ENCODE data around the gene PRPF8. TPM values are rescaled to one million over a fixed set of nuclear protein-coding genes. Genes with fewer than 3 reads are reported as not detected.

Gene PRPF8
- total RNA-seq, 1 donor from 2014 or later: 263 TPM

- ATAC-seq: no peak
- H3K4me1 ChIP-seq: peaks cover 22% of the 10 kb centered on the region
- peaks cover 21% of the 10 kb centered on the region for H3K36me3 ChIP-seq
- TF ChIP-seq, protein P1, sequence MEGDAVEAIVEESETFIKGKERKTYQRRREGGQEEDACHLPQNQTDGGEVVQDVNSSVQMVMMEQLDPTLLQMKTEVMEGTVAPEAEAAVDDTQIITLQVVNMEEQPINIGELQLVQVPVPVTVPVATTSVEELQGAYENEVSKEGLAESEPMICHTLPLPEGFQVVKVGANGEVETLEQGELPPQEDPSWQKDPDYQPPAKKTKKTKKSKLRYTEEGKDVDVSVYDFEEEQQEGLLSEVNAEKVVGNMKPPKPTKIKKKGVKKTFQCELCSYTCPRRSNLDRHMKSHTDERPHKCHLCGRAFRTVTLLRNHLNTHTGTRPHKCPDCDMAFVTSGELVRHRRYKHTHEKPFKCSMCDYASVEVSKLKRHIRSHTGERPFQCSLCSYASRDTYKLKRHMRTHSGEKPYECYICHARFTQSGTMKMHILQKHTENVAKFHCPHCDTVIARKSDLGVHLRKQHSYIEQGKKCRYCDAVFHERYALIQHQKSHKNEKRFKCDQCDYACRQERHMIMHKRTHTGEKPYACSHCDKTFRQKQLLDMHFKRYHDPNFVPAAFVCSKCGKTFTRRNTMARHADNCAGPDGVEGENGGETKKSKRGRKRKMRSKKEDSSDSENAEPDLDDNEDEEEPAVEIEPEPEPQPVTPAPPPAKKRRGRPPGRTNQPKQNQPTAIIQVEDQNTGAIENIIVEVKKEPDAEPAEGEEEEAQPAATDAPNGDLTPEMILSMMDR (IDR thresholded peaks at IDR 0.05): no peak
- no peak overlapping the region for H3K27ac ChIP-seq
- intact Hi-C loops (cut with DNase I): no loop called here
- DNase-seq: no peak
- H3K27me3 ChIP-seq: no peaks in the 10 kb centered on the region
- no peaks in the 10 kb centered on the region for H3K9me3 ChIP-seq
- no peak overlapping the region for H3K4me3 ChIP-seq
These were observed 63.3 kb downstream of the PRPF8 start for GRCh38 chr17:1621273-1621954.

GRCh38 chr17:1620486-1620885 is 64.2 kb downstream of the PRPF8 start:
- Histone ChIP-seq H3K4me3 (no peak overlapping the region), H3K27me3 (no peaks in the 10 kb centered on the region), H3K36me3 (peaks cover 25% of the 10 kb centered on the region), H3K4me1 (peaks cover 13% of the 10 kb centered on the region), H3K27ac (no peak overlapping the region), H3K9me3 (no peaks in the 10 kb centered on the region)
- DNase-seq (no peak), ATAC-seq (no peak)
- intact Hi-C loops (cut with DNase I): no loop called here
- TF ChIP-seq, protein P1 (IDR thresholded peaks at IDR 0.05): no peak

DNA sequence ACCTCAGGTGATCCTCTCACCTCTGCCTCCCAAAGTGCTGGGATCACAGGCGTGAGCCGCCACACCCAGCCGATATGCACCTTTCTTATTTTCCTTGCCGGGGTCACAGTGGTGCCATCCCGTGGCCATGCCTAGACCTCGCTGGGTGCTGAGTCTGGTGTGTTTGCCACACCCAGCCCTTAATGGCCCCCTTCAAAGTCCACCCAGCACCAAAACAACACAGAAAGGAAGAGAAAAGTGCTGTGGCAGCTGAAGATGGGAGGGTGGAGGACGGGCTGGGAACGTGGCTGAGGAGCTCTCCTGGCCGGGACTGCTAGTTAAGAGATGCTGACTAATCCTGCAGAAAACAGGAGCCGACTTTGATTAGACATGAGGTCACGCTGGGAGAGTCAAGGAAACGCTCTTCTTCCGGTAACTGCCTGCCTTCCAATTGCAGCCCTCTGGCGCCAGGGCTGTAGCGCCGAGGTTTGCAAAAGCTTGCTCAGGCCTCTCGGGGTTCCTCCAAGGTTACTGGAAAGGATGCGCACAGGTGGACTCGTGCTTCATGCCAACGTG is 67.0 kb downstream of the PRPF8 start:
- peaks cover 10% of the 10 kb centered on the region for H3K4me1 ChIP-seq
- no peaks in the 10 kb centered on the region for H3K27me3 ChIP-seq
- no peak overlapping the region for H3K4me3 ChIP-seq
- H3K9me3 ChIP-seq: no peaks in the 10 kb centered on the region
- peaks cover 40% of the 10 kb centered on the region for H3K36me3 ChIP-seq
- ATAC-seq (peak; percentile 55), DNase-seq (no peak)
- TF ChIP-seq, protein P1 (IDR thresholded peaks at IDR 0.05): no peak
- intact Hi-C loops (cut with DNase I): no loop called here
- H3K27ac ChIP-seq: peak overlapping the region; percentile 3

- Histone ChIP-seq H3K4me3 (no peak overlapping the region), H3K9me3 (no peaks in the 10 kb centered on the region), H3K36me3 (peaks cover 52% of the 10 kb centered on the region), H3K27ac (no peak overlapping the region), H3K4me1 (peaks cover 17% of the 10 kb centered on the region), H3K27me3 (no peaks in the 10 kb centered on the region)
- TF ChIP-seq, protein P1 (IDR thresholded peaks at IDR 0.05): no peak
- DNase-seq: no peak
- intact Hi-C loops (cut with DNase I): no loop called here
- ATAC-seq: no peak
These were observed 68.6 kb downstream of the PRPF8 start for GRCh38 chr17:1616101-1616500.

GRCh38 chr17:1612400-1612799 is 72.3 kb downstream of the PRPF8 start:
- H3K27ac ChIP-seq: peak overlapping the region; percentile 51
- TF ChIP-seq, protein P1 (IDR thresholded peaks at IDR 0.05): no peak
- H3K4me3 ChIP-seq: no peak overlapping the region
- ATAC-seq (no peak), DNase-seq (no peak)
- H3K9me3 ChIP-seq: no peaks in the 10 kb centered on the region
- intact Hi-C loops (cut with DNase I): no loop called here
- H3K4me1 ChIP-seq: peaks cover 12% of the 10 kb centered on the region
- H3K36me3 ChIP-seq: peaks cover 56% of the 10 kb centered on the region
- no peaks in the 10 kb centered on the region for H3K27me3 ChIP-seq
